Activated T-cell treated with anti-CD3 and anti-CD28 coated beads for 48 hours (primary cell): ENCODE data around the gene KLHDC10.
"Not testable (repeated sequence)": the region's sequence is repeated elsewhere in the genome, so short reads cannot be mapped to it uniquely, and the experiment has no call there.

Experiments
- DNase-seq: peaks from one replicate; pipeline ENCODE4 v3.0.0-alpha.2; 2020; ENCODE audit warnings: low read depth

Gene KLHDC10

DNA sequence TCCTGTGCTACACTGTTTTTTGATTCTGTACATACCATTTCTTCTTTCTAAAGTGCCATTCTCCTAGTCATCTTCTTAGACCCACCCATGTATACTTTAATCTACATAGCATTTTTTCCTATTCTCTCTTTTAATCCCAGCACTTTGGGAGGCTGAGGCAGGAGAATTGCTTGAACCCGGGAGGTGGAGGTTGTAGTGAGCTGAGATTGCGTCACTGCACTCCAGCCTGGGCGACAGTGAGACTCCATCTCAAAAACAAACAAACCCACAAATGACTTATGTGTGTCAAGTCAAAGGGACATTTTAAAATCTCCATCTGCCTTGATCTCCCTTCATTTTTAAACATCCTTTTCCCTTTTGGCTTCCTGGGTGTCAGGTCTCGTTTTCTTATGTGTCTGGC, 13.2 kb downstream of the KLHDC10 start:
- DNase-seq, result not testable (repeated sequence)

DNA sequence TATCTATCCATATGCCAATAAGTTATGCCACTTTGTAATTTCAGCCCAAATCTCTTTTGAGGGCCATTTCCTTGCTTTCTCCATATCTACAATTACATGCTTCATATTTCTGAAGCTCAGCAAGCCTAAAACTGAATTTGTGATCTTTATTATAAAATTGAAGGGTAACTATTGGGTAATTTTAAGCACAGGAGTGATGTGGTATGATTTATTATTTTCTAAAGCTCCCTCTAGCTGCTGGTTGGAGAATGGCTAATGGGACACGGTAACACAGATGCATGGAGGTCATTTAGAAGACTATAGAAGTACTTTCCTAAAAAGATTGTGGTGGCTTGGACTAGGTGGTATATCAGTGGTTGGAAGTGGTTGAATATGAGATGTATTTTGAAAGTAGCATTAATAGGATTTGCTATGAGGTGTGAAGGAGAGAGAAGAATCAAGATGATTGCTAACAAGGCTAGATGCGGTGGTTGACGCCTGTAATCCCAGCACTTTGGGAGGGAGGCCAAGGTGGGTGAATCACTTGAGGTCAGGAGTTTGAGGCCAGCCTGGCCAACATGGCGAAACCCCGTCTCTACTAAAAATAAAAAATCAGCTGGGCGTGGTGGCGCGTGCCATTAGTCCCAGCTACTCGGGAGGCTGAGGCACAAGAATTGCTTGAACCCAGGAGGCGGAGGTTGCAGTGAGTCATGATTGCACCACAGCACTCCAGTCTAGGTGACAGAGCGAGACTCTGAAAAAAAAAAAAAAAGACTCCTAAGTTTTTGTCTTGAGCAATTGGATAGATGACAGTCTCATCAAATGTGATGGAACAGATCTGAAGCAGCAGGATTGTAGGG, 13.9 kb downstream of the KLHDC10 start:
- no peak for DNase-seq

DNA sequence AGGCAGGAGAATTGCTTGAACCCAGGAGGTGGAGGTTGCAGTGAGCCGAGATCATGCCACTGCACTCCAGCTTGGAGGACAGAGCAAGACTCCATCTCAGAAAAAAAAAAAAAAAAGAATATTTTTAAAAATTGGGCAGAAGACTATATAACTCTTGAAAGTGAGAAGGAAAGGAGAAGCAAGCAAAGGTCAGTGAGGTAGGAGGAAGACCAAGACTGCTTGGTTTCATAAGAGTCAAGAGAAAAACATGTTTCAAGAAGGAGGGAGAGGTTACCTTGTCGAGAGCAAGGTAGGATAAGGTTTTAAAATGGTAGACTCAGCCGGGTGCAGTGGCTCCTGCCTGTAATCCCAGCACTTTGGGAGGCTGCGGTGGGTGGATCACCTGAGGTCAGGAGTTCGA, 14.9 kb downstream of the KLHDC10 start:
- not testable (repeated sequence) for DNase-seq

GRCh38 chr7:130086938-130087337, 16.6 kb downstream of the KLHDC10 start:
- DNase-seq, result no peak

GRCh38 chr7:130087364-130087763, 17.0 kb downstream of the KLHDC10 start:
- DNase-seq, result no peak

GRCh38 chr7:130090745-130091532, 20.6 kb downstream of the KLHDC10 start:
- DNase-seq, result no peak

DNA sequence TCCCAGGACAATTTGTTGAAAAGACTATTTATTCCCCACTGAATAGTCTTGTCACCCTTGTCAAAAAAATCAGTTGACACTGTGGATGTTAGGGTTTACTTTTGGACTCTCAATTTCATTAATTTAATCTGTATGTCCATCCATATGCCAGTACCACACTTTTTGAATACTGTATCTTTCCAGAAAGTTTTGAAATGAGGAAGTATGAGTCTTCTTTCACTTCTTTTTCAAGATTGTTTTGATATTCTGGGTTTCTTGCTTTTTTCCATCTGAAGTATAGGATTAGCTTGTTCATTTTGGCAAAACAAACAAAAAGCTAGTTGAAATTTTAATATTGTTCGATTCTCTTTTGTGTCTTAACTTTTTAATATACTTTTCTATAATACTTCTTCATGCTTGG, 21.7 kb downstream of the KLHDC10 start:
- no peak for DNase-seq

DNA sequence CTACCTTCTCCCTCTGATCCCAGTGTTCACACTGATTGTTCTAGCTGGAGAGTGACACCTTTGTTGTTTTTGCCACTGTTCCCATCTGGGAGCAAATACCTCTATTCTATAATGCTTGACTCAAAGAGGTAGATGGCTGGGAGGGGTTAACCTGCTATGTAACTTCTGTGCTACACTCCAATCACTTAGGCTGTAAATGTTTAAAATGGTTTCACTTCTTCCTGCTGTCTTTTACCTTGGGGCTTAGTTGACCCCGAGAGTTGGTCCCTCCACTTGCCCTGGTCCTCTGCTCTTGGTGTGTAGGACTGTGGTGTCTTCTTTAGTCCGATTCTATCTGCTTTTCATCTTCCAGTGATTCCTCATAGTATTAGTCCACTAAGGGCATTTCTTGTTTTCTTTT, 22.3 kb downstream of the KLHDC10 start:
- no peak for DNase-seq

DNA sequence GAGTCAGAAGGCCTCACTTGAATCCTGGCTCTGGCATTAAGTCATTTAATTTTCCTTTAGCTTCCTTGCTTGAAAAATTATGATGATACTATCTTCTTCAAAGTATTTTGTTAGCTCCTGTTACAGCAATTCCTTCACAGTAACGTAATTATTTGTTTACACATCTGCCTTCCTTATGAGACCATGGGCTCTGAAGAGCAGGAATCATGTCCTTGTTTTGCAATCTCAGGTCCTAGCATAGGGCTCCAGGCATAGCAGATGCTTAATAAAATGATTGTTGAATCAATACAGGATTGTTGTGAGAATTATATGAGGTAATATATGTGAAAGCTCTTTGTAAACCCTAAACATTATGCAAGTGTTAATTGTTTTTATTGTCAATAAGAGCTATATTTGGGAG, 25.5 kb downstream of the KLHDC10 start:
- DNase-seq, result no peak

GRCh38 chr7:130096243-130096827, 26.0 kb downstream of the KLHDC10 start:
- DNase-seq, result no peak

- no peak for DNase-seq
Observed at GRCh38 chr7:130099331-130099730, 29.0 kb downstream of the KLHDC10 start.

DNA sequence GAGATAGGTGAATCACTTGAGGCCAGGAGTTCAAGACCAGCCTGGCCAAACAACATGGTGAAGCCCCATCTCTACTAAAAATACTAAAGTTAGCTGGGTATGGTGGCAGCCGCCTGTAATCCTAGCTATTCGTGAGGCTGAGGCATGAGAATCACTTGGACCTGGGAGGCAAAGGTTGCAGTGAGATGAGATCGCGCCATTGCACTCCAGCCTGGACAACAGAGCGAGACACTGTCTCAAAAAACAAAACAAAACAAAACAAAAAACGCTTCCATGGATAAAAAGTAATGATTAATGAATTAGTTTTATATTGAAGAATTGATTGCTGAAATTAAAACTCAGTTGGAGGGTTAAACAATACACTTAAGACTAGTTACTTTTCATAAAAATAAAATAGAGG, 32.3 kb downstream of the KLHDC10 start:
- DNase-seq, result no peak

DNA sequence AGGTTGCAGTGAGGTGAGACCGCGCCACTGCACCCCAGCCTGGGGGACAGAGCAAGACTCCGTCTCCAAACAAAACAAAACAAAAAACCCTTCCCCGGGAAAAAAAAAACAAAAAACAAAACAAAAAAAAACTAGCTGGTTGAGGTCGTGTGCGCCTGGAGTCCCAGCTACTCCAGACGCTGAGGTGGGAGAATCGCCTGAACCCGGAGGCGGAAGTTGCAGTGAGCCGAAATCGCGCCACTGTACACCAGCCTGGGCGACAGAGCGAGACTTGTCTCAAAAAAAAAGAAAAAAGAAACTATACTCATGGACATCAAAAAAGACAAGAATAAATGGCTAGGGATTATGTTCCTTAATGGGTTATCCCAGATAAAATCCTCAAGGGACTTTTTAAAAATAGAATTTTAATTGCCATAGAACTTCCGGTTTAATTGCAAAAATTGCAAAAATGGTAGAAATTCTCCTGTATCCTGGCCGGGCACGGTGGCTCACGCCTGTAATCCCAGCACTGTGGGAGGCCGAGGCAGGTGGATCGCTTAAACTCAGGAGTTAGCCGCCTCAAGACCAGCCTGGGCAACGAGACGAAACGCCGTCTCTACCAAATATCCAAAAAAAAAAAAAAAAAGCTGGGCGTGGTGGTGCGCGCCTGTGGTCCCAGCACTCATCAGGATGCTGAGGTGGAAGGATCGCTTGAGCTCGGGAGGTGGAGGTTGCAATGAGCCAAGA, 37.8 kb downstream of the KLHDC10 start:
- no peak for DNase-seq

DNA sequence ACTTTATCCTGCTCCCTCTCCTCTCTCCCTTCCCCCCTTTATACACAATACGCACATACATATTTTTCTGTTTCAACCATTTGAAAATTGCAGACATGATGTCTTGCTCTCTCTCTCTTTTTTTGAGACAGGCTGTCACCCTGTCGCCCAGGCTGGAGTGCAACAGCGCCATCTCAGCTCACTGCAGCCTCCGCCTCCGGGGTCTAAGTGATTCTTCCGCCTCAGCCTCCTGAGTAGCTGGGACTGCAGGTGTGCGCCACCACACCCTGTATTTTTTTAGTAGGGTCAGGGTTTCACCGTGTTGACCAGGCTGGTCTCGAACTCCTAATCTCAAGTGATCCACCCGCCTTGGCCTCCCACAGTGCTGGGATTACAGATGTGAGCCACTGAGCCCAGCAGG, 38.5 kb downstream of the KLHDC10 start:
- DNase-seq, result no peak

DNA sequence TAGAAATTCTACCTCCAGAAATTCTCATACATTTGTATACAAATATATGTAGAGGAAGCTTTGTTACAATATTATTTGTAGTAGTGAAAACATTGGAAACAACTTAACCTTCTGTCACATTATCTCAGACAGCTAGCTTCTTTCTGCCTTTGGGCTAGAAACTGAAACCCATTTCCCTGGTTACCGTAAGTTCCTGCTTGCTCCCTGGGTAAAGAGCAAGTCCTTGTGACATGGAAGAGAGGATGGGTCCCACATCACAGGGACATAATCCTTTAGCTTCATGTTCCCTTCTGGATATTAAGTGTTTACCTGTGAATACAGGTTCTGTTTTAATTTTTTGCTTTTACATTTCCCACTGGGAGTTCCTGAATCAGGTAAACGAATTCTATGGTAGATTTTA, 41.8 kb downstream of the KLHDC10 start:
- no peak for DNase-seq

- no peak for DNase-seq
Observed at GRCh38 chr7:130112662-130113425, 42.5 kb downstream of the KLHDC10 start.

- DNase-seq, result not testable (repeated sequence)
Observed at GRCh38 chr7:130113426-130113805, 43.1 kb downstream of the KLHDC10 start.

GRCh38 chr7:130113887-130114286, 43.6 kb downstream of the KLHDC10 start:
- no peak for DNase-seq

DNA sequence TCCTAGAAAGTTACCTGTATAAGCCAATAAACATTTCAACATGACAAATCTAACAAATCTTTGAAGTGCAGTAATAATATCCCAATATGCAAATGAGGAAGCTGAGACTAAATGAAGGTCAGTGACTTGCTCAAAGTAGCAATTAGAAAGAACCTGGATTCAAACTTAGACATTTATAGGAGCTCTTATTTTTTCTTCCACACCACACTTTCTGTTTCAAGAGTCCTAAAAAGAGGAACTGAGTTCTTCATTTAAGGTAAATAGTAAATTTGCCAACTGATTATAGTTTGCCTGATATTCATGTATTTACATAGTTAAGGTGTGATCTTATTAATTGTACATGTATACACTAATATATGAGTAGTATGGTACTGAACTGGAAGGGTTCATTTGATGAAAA, 44.0 kb downstream of the KLHDC10 start:
- DNase-seq, result no peak

- DNase-seq, result no peak
Observed at GRCh38 chr7:130114776-130115175, 44.4 kb downstream of the KLHDC10 start.

- DNase-seq, result no peak
Observed at GRCh38 chr7:130118294-130118693, 48.0 kb downstream of the KLHDC10 start.

DNA sequence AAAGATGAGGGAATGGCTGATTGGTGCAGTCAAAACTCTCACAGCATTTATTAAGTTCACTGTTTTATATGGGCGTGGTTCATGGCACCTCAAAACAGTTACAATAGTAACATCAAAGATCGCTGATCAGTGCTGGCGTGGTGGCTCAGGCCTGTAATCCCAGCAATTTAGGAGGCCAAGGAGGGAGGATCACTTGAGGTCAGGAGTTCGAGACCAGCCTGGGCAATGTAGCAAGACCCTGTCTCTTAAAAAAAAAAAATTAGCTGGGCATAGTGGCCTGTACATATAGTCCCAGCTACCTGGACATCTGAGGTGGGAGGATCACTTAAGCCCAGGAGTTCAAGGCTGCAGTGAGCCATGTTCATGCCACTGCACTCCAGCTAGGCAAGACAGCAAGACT, 48.5 kb downstream of the KLHDC10 start:
- DNase-seq, result no peak
